ENCODE data around the gene BTN3A1.
A peak's percentile ranks its signal among the peaks of the same experiment; 100 is the strongest.

Gene BTN3A1

DNA sequence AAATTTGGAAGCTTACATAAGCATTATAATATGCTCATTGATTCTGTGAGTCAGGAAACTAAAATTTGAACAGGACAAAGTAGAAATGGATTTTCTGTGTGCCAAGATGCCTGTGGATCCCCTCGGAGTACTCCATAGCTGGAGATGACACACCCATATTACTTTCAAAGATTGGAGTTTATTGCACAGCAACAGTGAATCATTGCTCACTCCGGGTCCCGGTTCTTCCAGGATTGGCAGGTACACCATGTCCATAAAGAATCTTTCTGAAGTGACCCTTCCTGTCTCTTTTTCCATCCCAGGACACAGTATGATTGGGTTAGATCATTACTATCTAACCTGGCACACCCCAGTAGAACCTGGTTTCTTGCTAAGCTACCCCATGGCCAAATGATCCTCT lies 21.8 kb upstream of the BTN3A1 start:
- DNase-seq: no peak

DNA sequence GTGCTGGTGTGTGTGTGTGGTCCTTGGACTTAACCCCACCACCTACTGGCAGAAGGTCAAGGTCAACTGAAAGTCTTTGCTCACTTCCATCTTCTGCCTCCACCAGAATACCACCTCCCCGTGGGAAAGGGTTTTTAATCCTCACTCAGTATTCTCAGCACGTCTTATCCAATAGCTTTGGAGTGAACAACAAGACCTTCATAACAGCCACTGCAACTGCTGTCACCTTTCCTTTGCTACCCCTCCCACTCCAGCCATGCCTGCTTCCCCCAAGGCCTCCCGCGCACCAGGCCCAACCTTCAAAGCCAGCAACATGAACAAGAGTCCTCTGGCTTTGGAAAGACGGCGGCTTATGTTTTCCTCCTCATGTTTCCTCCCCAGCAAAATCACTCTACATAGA lies 20.0 kb upstream of the BTN3A1 start:
- no peak for DNase-seq

DNA sequence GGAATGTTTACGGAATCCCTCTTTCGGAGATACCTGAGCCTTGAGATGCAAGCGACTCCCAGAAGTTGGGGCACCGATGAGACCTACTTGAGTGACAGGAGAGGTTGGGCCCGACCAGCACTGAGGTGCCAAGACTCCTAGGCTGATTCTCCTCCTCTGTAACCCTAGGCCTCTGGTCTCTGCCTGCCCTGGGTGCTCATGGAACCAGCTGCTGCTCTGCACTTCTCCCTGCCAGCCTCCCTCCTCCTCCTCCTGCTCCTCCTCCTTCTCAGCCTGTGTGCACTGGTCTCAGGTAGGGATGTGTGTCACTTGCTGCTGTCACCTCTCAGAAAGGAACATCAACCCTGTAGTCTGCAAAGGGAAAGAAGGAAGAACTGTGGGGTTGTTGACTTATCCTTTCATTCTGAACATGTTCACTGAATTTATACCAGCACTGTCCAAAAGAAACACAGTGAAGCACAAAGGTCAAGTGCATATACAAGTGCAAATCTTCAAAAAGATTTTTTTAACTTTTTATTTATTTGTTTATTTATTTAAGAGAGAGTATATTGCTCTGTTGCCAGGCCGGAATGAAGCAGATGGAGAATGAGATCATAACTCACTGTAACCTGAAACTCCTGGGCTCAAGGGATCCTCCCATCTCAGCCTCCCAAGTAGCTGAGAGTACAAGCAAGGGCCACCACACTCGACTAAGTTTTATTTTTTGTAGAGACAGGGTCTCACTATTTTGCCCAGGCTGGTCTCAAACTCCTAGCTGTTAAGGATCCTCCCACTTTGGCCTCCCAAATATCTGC lies 18.3 kb upstream of the BTN3A1 start:
- DNase-seq: peak; percentile 51

DNA sequence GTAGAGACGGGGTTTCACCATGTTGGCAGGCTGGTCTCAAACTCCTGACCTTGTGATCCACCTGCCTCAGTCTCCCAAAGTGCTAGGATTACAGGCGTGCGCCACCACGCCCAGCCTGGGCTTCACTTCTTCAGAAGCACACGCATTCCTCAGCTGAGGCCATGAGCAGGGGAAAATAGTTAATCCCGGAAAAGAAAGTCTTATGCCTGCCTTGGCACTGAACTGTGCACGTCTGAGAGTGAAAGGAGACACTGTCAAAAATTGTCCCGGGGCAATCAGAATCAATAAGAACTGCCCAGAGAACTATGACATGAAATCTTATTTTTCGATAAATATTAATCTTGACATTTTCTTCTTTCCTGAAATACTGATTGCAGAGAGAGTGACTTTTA lies 16.3 kb upstream of the BTN3A1 start:
- no peak for DNase-seq

DNA sequence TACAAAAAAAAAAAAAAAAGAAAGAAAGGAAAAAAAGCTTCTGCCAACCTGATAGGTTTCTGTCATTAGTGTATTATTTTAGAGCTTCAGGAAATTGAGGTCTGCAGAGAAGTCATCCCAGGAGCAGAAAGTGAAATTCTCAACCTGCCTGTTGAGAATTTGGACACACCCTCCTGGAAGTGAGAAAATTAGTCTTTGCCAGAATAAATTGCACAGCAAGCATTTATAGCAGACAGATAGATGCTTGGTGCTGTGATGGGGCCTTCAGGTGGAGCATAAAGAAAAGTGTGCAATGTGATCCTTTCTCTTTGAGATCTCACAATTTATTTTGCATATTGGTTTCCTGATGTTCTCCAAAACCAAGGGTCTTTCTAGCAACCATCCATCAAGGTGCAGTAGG lies 14.5 kb upstream of the BTN3A1 start:
- no peak for DNase-seq

DNA sequence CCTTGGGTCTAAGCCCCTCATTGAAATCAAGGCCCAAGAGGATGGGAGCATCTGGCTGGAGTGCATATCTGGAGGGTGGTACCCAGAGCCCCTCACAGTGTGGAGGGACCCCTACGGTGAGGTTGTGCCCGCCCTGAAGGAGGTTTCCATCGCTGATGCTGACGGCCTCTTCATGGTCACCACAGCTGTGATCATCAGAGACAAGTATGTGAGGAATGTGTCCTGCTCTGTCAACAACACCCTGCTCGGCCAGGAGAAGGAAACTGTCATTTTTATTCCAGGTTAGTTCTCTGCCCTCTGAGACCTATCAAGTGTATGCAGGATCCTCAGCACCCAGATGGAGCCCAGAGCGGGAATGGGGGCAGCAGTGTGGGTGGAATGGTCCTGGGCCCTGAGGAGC lies 14.1 kb upstream of the BTN3A1 start:
- DNase-seq: no peak

DNA sequence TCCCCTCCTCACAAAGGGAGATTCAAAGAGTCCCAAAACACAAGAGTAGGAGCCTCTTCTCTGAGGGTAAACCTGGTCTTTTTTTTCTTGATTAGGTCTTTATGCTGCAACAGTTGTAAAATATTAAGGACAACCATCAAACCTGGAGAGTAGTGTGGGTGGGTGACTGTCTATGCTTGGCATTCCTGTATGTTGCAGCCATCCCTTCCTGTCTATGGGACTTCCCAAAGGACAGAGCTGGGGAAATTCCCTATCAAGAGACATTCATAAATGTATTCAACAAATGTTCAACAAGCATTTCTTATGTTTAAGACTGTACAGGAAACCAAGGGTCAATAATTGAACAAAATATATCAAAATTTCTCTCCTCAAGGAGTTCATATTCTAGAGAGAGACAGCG lies 13.6 kb upstream of the BTN3A1 start:
- DNase-seq: no peak

DNA sequence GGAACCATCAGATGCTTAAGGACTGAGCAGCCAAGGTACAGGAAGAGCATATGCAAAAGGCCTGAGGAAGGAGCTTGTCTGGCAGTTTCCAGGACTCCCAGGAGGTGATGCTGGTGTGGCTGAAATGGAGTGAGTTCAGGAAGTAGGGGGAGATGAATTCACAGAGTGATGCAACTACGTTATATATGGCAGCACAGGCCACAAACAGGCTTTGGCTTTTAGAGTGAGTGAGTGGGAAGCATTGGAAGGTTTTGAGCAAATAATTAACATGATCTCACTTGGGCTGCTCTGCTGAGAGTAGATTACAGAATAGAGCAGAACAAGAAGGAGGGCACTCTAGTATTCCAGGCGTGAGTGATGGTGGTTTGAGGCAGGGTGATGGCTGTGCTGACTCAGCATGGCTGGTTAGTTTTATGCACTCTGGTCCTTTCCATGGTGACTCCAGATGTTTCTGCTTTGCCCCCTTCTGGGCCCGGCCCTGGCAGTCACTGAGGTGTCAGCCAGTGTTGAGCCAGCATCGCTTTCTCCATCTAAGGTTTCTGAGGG lies 12.7 kb upstream of the BTN3A1 start:
- DNase-seq: no peak

DNA sequence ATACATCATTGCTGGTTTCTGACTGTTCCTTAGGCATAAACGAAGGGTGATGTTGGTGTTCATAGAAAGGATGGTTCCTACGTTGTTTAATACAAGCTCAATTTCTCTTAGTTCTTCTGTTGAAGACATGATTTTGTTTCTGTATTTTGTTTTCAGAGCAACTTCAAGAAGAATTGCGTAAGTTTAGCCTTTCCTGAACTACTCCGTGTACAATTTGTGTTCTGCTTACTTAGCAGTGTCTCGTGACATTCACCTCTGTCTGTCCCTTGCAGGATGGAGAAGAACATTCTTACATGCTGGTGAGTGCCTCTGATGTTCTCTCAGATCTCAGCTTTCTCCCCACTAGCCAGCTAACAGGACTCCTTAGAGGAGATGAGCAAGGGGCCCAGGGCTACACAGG lies 11.5 kb upstream of the BTN3A1 start:
- DNase-seq: no peak

DNA sequence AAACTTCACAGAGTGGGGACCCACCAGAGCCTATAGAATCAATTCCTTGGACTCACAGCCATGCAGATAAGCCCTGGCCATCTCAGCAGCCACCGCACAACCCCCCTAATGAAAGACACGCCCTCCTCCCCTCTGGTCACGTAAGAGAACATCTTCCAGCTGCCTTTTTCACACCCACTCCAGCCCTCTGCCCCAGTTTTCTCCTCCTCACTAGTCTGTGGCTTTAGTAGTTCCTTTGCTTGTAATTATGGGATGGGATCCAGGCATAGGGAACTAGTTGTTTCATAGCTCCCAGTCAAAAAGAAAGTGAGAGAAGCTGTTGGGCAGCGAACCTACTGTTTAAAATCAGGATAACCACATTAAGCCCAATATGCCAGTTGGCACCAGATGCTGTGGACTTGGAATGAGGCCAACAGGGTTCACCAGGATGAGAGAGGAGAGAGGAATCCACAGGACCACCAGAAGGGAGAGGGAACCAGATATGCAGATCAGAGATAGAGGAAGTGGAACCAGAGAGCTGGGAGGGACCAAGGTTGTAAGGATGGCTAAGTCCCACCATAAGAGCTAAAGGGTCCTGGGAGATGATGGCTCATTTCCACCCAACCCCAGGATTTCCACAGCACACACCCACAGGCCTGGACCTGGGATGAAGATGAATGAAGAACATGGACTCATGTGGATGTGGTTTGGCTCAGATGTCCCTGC lies 9.0 kb upstream of the BTN3A1 start:
- no peak for DNase-seq

DNA sequence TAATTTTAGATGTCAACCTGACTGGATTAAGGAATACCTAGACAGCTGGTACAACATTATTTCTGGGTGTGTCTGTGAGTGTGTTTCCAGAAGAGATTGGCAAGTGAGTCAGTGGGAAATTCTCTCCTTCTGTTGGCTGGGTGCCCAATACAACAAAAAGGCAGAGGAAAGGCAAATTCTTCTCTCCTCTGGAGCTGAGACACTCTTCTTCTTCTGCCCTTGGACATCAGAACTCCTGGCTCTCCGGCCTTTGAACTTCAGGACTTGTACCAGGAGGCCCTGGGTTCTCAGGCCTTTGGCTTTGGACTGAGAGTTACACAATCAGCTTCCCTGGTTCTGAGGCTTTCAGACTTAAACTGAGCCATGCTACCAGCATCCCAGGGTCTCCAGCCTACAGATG lies 7.8 kb upstream of the BTN3A1 start:
- DNase-seq: no peak

DNA sequence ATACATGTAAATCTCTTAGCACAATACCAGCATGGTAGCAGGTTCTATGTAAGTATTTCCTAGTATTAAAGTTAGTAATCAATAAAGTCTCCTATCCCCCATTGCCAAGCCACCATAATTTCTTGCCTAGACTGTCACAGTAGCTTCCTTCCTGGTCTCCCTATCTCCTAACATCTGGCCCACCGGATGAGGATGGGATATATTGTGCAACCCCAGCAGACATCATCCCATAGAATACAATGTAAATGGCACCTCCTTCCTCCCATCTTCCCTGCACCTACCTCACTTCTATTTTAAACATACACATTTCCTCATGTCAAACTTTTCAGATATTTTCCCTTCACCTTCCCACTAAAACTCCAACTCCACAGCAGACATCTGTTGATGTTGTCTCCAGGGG lies 3.5 kb upstream of the BTN3A1 start:
- DNase-seq: no peak

DNA sequence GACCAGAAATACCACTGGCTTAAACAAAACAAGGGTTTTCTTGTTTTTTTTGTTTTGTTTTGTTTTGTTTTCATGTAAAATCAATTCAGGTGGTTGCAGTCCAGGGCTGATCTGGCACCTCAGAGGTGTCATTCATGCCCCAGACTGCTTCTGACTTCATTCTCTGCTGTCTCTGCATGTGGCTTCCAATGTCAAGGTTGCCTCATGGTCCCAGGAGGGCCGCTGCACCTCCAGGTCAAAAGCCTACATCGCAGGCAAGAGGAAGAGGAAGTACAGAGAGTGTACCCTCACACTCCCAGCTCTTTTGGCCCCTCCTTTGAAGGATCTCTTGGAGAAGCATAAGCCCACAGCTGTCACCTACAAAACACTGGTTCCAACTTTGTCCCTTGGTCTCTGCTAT lies 1.4 kb upstream of the BTN3A1 start:
- no peak for DNase-seq

DNA sequence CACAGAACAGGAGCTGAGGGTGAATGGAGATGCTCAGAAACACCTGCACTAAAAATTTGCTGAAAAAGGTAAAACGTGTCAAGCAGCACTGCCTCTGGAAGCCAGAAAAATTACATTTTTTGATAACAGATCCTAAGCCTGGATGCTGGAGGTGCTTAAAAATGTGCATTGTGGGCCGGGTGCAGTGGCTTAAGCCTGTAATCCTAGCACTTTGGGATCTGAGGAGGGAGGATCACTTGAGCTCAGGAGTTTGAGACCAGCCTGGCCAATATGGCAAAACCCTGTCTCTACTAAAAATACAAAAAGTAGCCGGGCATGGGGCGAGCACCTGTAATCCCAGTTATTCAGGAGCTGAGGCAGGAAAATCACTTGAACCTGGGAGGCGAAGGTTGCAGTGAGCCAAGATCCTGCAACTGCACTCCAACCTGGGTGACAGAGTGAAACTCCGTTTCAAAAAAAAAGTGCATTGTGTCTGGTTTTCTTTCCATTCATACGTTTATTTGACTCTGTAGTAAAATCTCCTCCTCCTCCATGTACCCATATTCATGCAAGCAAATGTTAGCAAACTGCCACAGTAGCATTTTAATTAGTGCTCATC lies 587 bp upstream of the BTN3A1 start:
- DNase-seq: no peak

DNA sequence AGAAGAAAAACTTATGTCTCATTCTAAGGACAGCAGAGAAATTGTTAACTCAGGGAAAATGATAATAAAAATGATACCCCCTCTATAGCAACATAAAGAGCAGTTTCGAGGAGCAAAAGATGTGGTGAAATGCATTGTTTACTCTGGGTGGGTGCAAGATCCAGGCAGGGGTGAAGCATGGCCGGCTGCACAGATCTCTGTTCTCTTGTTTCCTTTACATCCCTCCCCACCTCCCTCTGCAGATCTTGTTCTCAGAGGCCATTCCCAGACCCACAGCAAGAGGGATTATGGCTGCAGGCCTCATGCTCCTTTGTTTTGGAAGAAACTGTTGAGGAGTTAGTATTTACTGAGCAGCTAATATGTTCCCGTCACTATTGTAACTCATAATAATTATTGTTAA lies 1.8 kb downstream of the BTN3A1 start:
- DNase-seq: no peak

DNA sequence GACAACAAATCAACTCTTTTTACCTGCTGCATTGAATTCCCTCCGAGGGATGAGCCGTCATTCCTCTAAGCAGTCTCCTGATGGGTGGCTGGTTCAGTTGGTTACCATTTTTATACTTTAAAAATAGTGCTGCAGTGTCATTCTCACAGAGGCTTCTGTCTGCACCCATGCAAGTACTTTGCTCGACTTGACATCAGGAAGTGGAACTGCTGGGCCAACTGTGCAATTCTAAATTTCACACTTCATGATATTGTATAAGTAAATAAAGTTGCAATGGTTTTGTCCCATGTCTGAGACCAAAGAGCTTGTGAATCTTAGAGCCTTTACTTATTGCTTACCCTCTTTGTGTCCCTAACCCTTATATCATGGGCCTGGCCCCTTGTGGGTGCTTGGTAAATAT lies 2.5 kb downstream of the BTN3A1 start:
- no peak for DNase-seq

DNA sequence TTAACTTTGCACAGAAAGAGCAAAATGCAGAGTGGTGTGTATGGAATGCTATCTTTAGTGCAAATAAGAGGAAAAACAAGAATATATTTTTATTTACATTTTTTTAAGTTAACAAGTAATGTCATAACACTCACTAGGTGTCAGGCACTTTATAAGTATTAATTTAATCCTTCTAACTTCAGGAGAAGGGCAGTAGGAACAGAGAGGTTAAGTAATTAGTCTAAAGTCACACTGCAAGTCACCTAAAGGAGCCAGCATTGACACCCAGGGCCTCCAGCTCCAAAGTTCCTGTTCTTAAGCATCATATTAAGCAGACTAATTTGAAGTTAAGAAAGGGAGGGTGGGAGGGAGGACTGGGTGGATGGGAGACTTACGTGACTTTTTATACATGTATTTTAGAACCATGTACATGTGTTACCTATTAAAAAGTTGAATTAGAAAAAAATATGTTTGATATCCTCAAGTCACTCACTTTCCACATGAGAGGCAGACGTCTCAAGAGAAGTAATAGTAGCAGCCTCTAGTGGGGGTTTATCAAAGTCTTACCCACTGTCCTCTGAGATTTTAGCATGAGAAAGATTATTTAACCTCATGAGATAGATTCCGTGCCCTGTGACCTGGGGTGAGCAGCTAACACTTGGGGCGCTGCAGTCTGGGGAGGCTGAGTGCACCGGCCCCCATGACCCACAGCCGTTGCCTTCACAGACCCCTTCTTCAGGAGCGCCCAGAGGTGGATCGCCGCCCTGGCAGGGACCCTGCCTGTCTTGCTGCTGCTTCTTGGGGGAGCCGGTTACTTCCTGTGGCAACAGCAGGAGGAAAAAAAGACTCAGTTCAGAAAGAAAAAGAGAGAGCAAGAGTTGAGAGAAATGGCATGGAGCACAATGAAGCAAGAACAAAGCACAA lies 7.0 kb downstream of the BTN3A1 start:
- no peak for DNase-seq

DNA sequence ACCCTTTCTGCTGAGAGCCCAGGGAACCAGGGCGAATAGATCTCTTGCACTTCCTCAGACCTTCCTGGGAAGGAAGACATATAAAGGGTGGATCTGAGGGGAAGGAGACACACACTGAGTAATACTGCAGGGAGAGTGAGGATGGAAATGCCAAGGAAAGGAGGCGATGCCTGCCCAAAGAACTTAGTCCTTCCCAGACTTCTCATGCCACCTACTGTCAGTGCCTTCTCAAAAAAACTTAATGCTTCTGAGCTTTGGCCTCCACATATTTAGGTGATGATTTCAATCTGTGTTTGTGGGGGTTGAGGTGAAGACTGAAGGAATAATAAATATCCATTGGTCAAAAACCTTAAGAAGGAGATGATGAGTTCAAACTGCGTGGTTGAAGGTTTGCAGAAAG lies 9.7 kb downstream of the BTN3A1 start:
- DNase-seq: no peak

DNA sequence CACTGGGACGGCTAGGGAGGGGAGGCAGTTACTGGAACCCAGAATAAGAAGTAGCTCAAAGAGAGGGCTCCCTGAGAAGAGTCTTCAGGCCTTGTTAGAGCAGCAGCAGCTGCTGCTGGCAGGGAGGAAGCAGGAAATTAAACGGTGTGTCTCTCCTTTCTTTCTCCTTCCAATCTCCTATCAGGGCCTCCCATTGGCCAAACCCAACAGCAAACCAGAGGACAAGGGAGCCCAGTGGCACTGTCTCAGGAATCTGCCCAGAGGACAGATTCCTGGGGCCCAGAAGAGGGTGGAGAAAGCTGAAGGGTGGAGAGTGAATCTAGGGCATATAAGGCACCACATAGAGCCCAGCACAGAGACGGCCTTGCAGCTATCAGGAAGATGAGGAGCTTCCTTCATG lies 10.2 kb downstream of the BTN3A1 start:
- no peak for DNase-seq

DNA sequence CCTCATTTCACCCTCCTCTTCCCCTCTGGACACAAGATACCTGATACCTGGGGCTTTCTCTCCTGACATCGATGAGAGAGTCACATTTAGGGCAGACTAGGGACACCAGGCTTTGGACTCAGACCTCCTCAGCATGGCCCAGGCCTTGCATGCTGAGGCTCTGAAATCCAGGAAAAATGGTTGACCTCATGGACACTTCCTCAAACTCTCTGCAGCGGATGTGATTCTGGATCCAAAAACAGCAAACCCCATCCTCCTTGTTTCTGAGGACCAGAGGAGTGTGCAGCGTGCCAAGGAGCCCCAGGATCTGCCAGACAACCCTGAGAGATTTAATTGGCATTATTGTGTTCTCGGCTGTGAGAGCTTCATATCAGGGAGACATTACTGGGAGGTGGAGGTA lies 10.9 kb downstream of the BTN3A1 start:
- DNase-seq: no peak

DNA sequence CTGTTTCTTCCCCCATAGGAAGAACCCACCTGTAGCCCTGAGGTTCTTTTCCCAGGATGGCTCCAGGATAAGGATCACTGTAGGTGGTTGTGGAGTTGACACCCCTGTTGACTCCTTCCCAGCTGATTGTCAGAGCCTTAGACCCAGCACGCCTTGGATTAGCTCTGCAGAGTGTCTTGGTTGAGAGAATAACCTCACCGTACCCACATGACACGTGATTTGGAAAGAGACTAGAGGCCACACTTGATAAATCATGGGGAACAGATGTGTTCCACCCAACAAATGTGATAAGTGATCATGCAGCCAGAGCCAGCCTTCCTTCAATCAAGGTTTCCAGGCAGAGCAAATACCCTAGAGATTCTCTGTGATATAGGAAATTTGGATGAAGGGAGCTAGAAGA lies 12.2 kb downstream of the BTN3A1 start:
- DNase-seq: no peak

DNA sequence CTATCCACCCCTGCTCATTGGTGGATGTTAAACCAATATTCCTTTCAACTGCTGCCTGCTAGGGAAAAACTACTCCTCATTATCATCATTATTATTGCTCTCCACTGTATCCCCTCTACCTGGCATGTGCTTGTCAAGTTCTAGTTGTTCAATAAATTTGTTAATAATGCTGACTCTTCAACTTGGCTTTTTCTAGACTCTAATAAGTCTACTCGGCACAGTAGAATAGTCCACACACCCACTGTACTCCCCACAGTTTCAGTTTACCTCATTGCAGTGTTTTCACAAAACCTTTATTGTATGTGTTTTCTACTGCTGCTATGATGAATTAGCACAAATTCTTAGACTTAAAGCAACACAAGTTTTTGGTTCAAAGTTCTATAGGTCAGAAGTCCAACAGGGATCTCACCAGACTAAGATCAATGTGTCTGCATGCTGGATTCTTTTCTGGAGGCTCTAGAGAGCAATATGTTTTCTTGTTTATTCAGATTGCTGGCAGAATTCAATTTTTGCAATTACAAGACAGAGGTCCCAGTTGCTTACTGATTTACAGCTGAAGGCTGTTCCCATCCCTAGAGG lies 13.1 kb downstream of the BTN3A1 start:
- DNase-seq: no peak

DNA sequence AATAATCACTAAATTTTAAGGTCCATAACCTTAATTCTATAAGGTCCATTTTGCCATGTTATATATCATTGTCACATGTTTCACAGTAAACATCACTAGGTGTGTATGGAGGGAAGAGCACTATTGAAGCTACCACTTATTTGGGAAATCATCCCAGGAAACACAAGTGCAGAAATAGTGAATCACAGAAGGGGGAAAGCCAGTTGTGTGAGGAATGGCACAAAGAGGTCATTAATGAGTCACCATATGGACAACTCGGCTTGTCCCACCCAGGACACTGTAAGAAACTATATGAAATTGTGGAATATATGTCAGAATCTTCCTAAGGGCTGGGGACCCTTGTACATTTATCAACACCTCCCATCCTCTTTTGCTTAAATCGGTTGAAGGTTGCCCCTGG lies 13.7 kb downstream of the BTN3A1 start:
- no peak for DNase-seq

Measured in right hindlimb (tissue), 1 donor.